C4-2B (cell line): ENCODE results near the gene FFAR3.

Source experiments
- ZFX ChIP-seq: fragments of 450-650 bp; IDR thresholded peaks from 2 replicates; pipeline ENCODE4 v1.6.1; 2017
- TF ChIP-seq, protein P1 (sequence below): fragments of 450-650 bp; conservative IDR thresholded peaks from 2 replicates; pipeline ENCODE4 v1.5.1; 2017; ENCODE audit warnings: mild to moderate bottlenecking

- TF ChIP-seq, protein P1, sequence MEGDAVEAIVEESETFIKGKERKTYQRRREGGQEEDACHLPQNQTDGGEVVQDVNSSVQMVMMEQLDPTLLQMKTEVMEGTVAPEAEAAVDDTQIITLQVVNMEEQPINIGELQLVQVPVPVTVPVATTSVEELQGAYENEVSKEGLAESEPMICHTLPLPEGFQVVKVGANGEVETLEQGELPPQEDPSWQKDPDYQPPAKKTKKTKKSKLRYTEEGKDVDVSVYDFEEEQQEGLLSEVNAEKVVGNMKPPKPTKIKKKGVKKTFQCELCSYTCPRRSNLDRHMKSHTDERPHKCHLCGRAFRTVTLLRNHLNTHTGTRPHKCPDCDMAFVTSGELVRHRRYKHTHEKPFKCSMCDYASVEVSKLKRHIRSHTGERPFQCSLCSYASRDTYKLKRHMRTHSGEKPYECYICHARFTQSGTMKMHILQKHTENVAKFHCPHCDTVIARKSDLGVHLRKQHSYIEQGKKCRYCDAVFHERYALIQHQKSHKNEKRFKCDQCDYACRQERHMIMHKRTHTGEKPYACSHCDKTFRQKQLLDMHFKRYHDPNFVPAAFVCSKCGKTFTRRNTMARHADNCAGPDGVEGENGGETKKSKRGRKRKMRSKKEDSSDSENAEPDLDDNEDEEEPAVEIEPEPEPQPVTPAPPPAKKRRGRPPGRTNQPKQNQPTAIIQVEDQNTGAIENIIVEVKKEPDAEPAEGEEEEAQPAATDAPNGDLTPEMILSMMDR, result no peak
- TF ChIP-seq ZFX, result no peak
Measured at GRCh38 chr19:35347171-35347929, 10.9 kb upstream of the FFAR3 start, which contains the start of gene FFAR1.
